Measurements from ENCODE around the gene CNNM1.

CNNM1 gene

GRCh38 chr10:99368646-99369045, 39.5 kb downstream of the CNNM1 start:
- Histone ChIP-seq H3K4me3 (ENCODE audit: insufficient read depth, low read depth, low read length, poor library complexity, severe bottlenecking) (no peak overlapping the region), H3K36me3 (ENCODE audit: control insufficient read depth, insufficient read depth, low read length) (no peaks in the 10 kb centered on the region), H3K27ac (ENCODE audit: insufficient read depth, low read length, poor library complexity, severe bottlenecking) (no peak overlapping the region), H3K9me3 (ENCODE audit: control insufficient read depth, low read length) (no peaks in the 10 kb centered on the region), H3K27me3 (replicated peaks; ENCODE audit: control insufficient read depth, insufficient read depth, low read length, poor library complexity, severe bottlenecking) (no peaks in the 10 kb centered on the region), H3K4me1 (ENCODE audit: control insufficient read depth, insufficient read depth, low read length, poor library complexity, severe bottlenecking) (no peaks in the 10 kb centered on the region)
- no peak for DNase-seq

GRCh38 chr10:99369126-99369525, 40.0 kb downstream of the CNNM1 start:
- Histone ChIP-seq H3K27me3 (replicated peaks; ENCODE audit: control insufficient read depth, insufficient read depth, low read length, poor library complexity, severe bottlenecking) (no peaks in the 10 kb centered on the region), H3K4me3 (ENCODE audit: insufficient read depth, low read depth, low read length, poor library complexity, severe bottlenecking) (no peak overlapping the region), H3K36me3 (ENCODE audit: control insufficient read depth, insufficient read depth, low read length) (no peaks in the 10 kb centered on the region), H3K27ac (ENCODE audit: insufficient read depth, low read length, poor library complexity, severe bottlenecking) (no peak overlapping the region), H3K9me3 (ENCODE audit: control insufficient read depth, low read length) (no peaks in the 10 kb centered on the region), H3K4me1 (ENCODE audit: control insufficient read depth, insufficient read depth, low read length, poor library complexity, severe bottlenecking) (no peaks in the 10 kb centered on the region)
- no peak for DNase-seq

- Histone ChIP-seq H3K36me3 (ENCODE audit: control insufficient read depth, insufficient read depth, low read length) (no peaks in the 10 kb centered on the region), H3K4me1 (ENCODE audit: control insufficient read depth, insufficient read depth, low read length, poor library complexity, severe bottlenecking) (no peaks in the 10 kb centered on the region), H3K9me3 (ENCODE audit: control insufficient read depth, low read length) (no peaks in the 10 kb centered on the region), H3K27ac (ENCODE audit: insufficient read depth, low read length, poor library complexity, severe bottlenecking) (no peak overlapping the region), H3K27me3 (replicated peaks; ENCODE audit: control insufficient read depth, insufficient read depth, low read length, poor library complexity, severe bottlenecking) (no peaks in the 10 kb centered on the region), H3K4me3 (ENCODE audit: insufficient read depth, low read depth, low read length, poor library complexity, severe bottlenecking) (no peak overlapping the region)
- no peak for DNase-seq
Observed at GRCh38 chr10:99369551-99369950, 40.4 kb downstream of the CNNM1 start.

- DNase-seq = no peak
- Histone ChIP-seq H3K27me3 (replicated peaks; ENCODE audit: control insufficient read depth, insufficient read depth, low read length, poor library complexity, severe bottlenecking) (no peaks in the 10 kb centered on the region), H3K4me1 (ENCODE audit: control insufficient read depth, insufficient read depth, low read length, poor library complexity, severe bottlenecking) (no peaks in the 10 kb centered on the region), H3K36me3 (ENCODE audit: control insufficient read depth, insufficient read depth, low read length) (no peaks in the 10 kb centered on the region), H3K4me3 (ENCODE audit: insufficient read depth, low read depth, low read length, poor library complexity, severe bottlenecking) (no peak overlapping the region), H3K27ac (ENCODE audit: insufficient read depth, low read length, poor library complexity, severe bottlenecking) (no peak overlapping the region), H3K9me3 (ENCODE audit: control insufficient read depth, low read length) (no peaks in the 10 kb centered on the region)
Observed at GRCh38 chr10:99370993-99371392, 41.8 kb downstream of the CNNM1 start.

- H3K36me3 ChIP-seq (ENCODE audit: control insufficient read depth, insufficient read depth, low read length) = no peaks in the 10 kb centered on the region
- no peak overlapping the region for H3K4me3 ChIP-seq (ENCODE audit: insufficient read depth, low read depth, low read length, poor library complexity, severe bottlenecking)
- no peaks in the 10 kb centered on the region for H3K4me1 ChIP-seq (ENCODE audit: control insufficient read depth, insufficient read depth, low read length, poor library complexity, severe bottlenecking)
- no peak for DNase-seq
- no peaks in the 10 kb centered on the region for H3K27me3 ChIP-seq (replicated peaks; ENCODE audit: control insufficient read depth, insufficient read depth, low read length, poor library complexity, severe bottlenecking)
- no peak overlapping the region for H3K27ac ChIP-seq (ENCODE audit: insufficient read depth, low read length, poor library complexity, severe bottlenecking)
- H3K9me3 ChIP-seq (ENCODE audit: control insufficient read depth, low read length) = no peaks in the 10 kb centered on the region
Observed at GRCh38 chr10:99372546-99373271, 43.6 kb downstream of the CNNM1 start.

- Histone ChIP-seq H3K36me3 (ENCODE audit: control insufficient read depth, insufficient read depth, low read length) (no peaks in the 10 kb centered on the region), H3K27me3 (replicated peaks; ENCODE audit: control insufficient read depth, insufficient read depth, low read length, poor library complexity, severe bottlenecking) (no peaks in the 10 kb centered on the region), H3K9me3 (ENCODE audit: control insufficient read depth, low read length) (no peaks in the 10 kb centered on the region), H3K4me1 (ENCODE audit: control insufficient read depth, insufficient read depth, low read length, poor library complexity, severe bottlenecking) (no peaks in the 10 kb centered on the region), H3K27ac (ENCODE audit: insufficient read depth, low read length, poor library complexity, severe bottlenecking) (no peak overlapping the region), H3K4me3 (ENCODE audit: insufficient read depth, low read depth, low read length, poor library complexity, severe bottlenecking) (no peak overlapping the region)
- DNase-seq = no peak
Observed at GRCh38 chr10:99374526-99374925, 45.4 kb downstream of the CNNM1 start.

GRCh38 chr10:99374972-99375371, 45.8 kb downstream of the CNNM1 start:
- no peaks in the 10 kb centered on the region for H3K4me1 ChIP-seq (ENCODE audit: control insufficient read depth, insufficient read depth, low read length, poor library complexity, severe bottlenecking)
- H3K36me3 ChIP-seq (ENCODE audit: control insufficient read depth, insufficient read depth, low read length) = no peaks in the 10 kb centered on the region
- no peaks in the 10 kb centered on the region for H3K9me3 ChIP-seq (ENCODE audit: control insufficient read depth, low read length)
- H3K27me3 ChIP-seq (replicated peaks; ENCODE audit: control insufficient read depth, insufficient read depth, low read length, poor library complexity, severe bottlenecking) = no peaks in the 10 kb centered on the region
- H3K27ac ChIP-seq (ENCODE audit: insufficient read depth, low read length, poor library complexity, severe bottlenecking) = no peak overlapping the region
- no peak overlapping the region for H3K4me3 ChIP-seq (ENCODE audit: insufficient read depth, low read depth, low read length, poor library complexity, severe bottlenecking)
- DNase-seq = no peak

GRCh38 chr10:99375426-99375825, 46.3 kb downstream of the CNNM1 start:
- no peaks in the 10 kb centered on the region for H3K9me3 ChIP-seq (ENCODE audit: control insufficient read depth, low read length)
- H3K4me3 ChIP-seq (ENCODE audit: insufficient read depth, low read depth, low read length, poor library complexity, severe bottlenecking) = no peak overlapping the region
- no peaks in the 10 kb centered on the region for H3K27me3 ChIP-seq (replicated peaks; ENCODE audit: control insufficient read depth, insufficient read depth, low read length, poor library complexity, severe bottlenecking)
- H3K27ac ChIP-seq (ENCODE audit: insufficient read depth, low read length, poor library complexity, severe bottlenecking) = no peak overlapping the region
- no peaks in the 10 kb centered on the region for H3K4me1 ChIP-seq (ENCODE audit: control insufficient read depth, insufficient read depth, low read length, poor library complexity, severe bottlenecking)
- no peaks in the 10 kb centered on the region for H3K36me3 ChIP-seq (ENCODE audit: control insufficient read depth, insufficient read depth, low read length)
- DNase-seq = no peak

GRCh38 chr10:99382176-99382575, 53.0 kb downstream of the CNNM1 start:
- H3K4me1 ChIP-seq (ENCODE audit: control insufficient read depth, insufficient read depth, low read length, poor library complexity, severe bottlenecking) = no peaks in the 10 kb centered on the region
- no peak for DNase-seq
- no peaks in the 10 kb centered on the region for H3K36me3 ChIP-seq (ENCODE audit: control insufficient read depth, insufficient read depth, low read length)
- H3K4me3 ChIP-seq (ENCODE audit: insufficient read depth, low read depth, low read length, poor library complexity, severe bottlenecking) = no peak overlapping the region
- H3K27me3 ChIP-seq (replicated peaks; ENCODE audit: control insufficient read depth, insufficient read depth, low read length, poor library complexity, severe bottlenecking) = no peaks in the 10 kb centered on the region
- H3K27ac ChIP-seq (ENCODE audit: insufficient read depth, low read length, poor library complexity, severe bottlenecking) = no peak overlapping the region
- H3K9me3 ChIP-seq (ENCODE audit: control insufficient read depth, low read length) = no peaks in the 10 kb centered on the region

- Histone ChIP-seq H3K9me3 (ENCODE audit: control insufficient read depth, low read length) (no peaks in the 10 kb centered on the region), H3K4me3 (ENCODE audit: insufficient read depth, low read depth, low read length, poor library complexity, severe bottlenecking) (no peak overlapping the region), H3K36me3 (ENCODE audit: control insufficient read depth, insufficient read depth, low read length) (no peaks in the 10 kb centered on the region), H3K4me1 (ENCODE audit: control insufficient read depth, insufficient read depth, low read length, poor library complexity, severe bottlenecking) (no peaks in the 10 kb centered on the region), H3K27me3 (replicated peaks; ENCODE audit: control insufficient read depth, insufficient read depth, low read length, poor library complexity, severe bottlenecking) (no peaks in the 10 kb centered on the region), H3K27ac (ENCODE audit: insufficient read depth, low read length, poor library complexity, severe bottlenecking) (no peak overlapping the region)
- no peak for DNase-seq
Observed at GRCh38 chr10:99387071-99387470, 57.9 kb downstream of the CNNM1 start.
